ENCODE data around the gene CDH23. TPM values are rescaled to one million over a fixed set of nuclear protein-coding genes. Genes with fewer than 3 reads are reported as not detected.
A peak's percentile ranks its signal among the peaks of the same experiment; 100 is the strongest.

CDH23 gene
- total RNA-seq, 2 experiments from 2014 or later: 4.6 to 5.2 TPM

GRCh38 chr10:71829171-71829570, 432.5 kb downstream of the CDH23 start:
- TF ChIP-seq CTCF (IDR thresholded peaks at IDR 0.05): no peak

GRCh38 chr10:71829896-71830295, 433.2 kb downstream of the CDH23 start:
- CTCF ChIA-PET: no interaction called here
- POLR2A ChIA-PET: no interaction called here
- Histone ChIP-seq H3K4me1 (ENCODE audit: insufficient read depth, low read length) (peaks cover 10% of the 10 kb centered on the region), H3K9me3 (ENCODE audit: control insufficient read depth in 1 of 2, insufficient read depth in 1 of 2, low read length in 2 of 2) (peaks cover 0 to 3% of the 10 kb centered on the region in 2 experiments), H3K4me3 (ENCODE audit: low read length) (no peak overlapping the region), H3K36me3 (ENCODE audit: insufficient read depth, low read length) (peaks cover 78% of the 10 kb centered on the region), H3K27me3 (ENCODE audit: control insufficient read depth in 1 of 2, insufficient read depth in 2 of 2, low read length in 2 of 2) (no peaks in the 10 kb centered on the region), H3K27ac (ENCODE audit: low read depth in 1 of 2, low read length in 2 of 2) (no peak overlapping the region)
- DNase-seq: no peak
- peaks cover 78% of the 10 kb centered on the region for H3K36me3 Mint-ChIP-seq (ENCODE audit: low read depth)
- H3K4me1 Mint-ChIP-seq (ENCODE audit: low read depth): peaks cover 3% of the 10 kb centered on the region
- intact Hi-C loops (cut with DNase I, micrococcal nuclease): no loop called here
- no peak for TF ChIP-seq CTCF (IDR thresholded peaks at IDR 0.05)
- no peak overlapping the region for H3K4me3 Mint-ChIP-seq
- ATAC-seq (ENCODE audit: poor library complexity): no peak
- no peaks in the 10 kb centered on the region for H3K27me3 Mint-ChIP-seq
- no peaks in the 10 kb centered on the region for H3K9me3 Mint-ChIP-seq
- H3K27ac Mint-ChIP-seq: no peak overlapping the region

More at GRCh38 chr10:71829171-71829570, 432.5 kb downstream of the CDH23 start:
- no peak overlapping the region for H3K4me3 Mint-ChIP-seq
- H3K4me1 Mint-ChIP-seq (ENCODE audit: low read depth): peaks cover 3% of the 10 kb centered on the region
- Histone ChIP-seq H3K27ac (ENCODE audit: low read depth in 1 of 2, low read length in 2 of 2) (no peak overlapping the region), H3K9me3 (ENCODE audit: control insufficient read depth in 1 of 2, insufficient read depth in 1 of 2, low read length in 2 of 2) (peaks cover 0 to 3% of the 10 kb centered on the region in 2 experiments), H3K36me3 (ENCODE audit: insufficient read depth, low read length) (peaks cover 85% of the 10 kb centered on the region), H3K4me3 (ENCODE audit: low read length) (no peak overlapping the region), H3K27me3 (ENCODE audit: control insufficient read depth in 1 of 2, insufficient read depth in 2 of 2, low read length in 2 of 2) (no peaks in the 10 kb centered on the region), H3K4me1 (ENCODE audit: insufficient read depth, low read length) (peaks cover 7% of the 10 kb centered on the region)
- no peaks in the 10 kb centered on the region for H3K9me3 Mint-ChIP-seq
- POLR2A ChIA-PET: no interaction called here
- CTCF ChIA-PET: no interaction called here
- ATAC-seq (ENCODE audit: poor library complexity) (no peak), DNase-seq (peak in 2 of 14 experiments; percentile 67 to 76)
- intact Hi-C loops (cut with DNase I, micrococcal nuclease): no loop called here
- peaks cover 85% of the 10 kb centered on the region for H3K36me3 Mint-ChIP-seq (ENCODE audit: low read depth)
- no peak overlapping the region for H3K27ac Mint-ChIP-seq
- H3K27me3 Mint-ChIP-seq: no peaks in the 10 kb centered on the region

GRCh38 chr10:71830726-71831125, 434.0 kb downstream of the CDH23 start:
- Histone ChIP-seq H3K9me3 (ENCODE audit: control insufficient read depth in 1 of 2, insufficient read depth in 1 of 2, low read length in 2 of 2) (peaks cover 0 to 3% of the 10 kb centered on the region in 2 experiments), H3K27ac (ENCODE audit: low read depth in 1 of 2, low read length in 2 of 2) (no peak overlapping the region), H3K4me3 (ENCODE audit: low read length) (no peak overlapping the region), H3K4me1 (ENCODE audit: insufficient read depth, low read length) (peaks cover 10% of the 10 kb centered on the region), H3K27me3 (ENCODE audit: control insufficient read depth in 1 of 2, insufficient read depth in 2 of 2, low read length in 2 of 2) (no peaks in the 10 kb centered on the region), H3K36me3 (ENCODE audit: insufficient read depth, low read length) (peaks cover 70% of the 10 kb centered on the region)
- Mint-ChIP-seq H3K9me3 (no peaks in the 10 kb centered on the region), H3K27ac (no peak overlapping the region), H3K27me3 (no peaks in the 10 kb centered on the region), H3K36me3 (ENCODE audit: low read depth) (peaks cover 70% of the 10 kb centered on the region), H3K4me3 (no peak overlapping the region), H3K4me1 (ENCODE audit: low read depth) (peaks cover 5% of the 10 kb centered on the region)
- no peak for TF ChIP-seq CTCF (IDR thresholded peaks at IDR 0.05)
- ChIA-PET CTCF (no interaction called here), POLR2A (no interaction called here)
- DNase-seq: no peak
- intact Hi-C loops (cut with DNase I, micrococcal nuclease): no loop called here
- no peak for ATAC-seq (ENCODE audit: poor library complexity)
